Gastrocnemius medialis (tissue), 4 donors: Measurements from ENCODE around the gene ANKRD23. TPM values are rescaled to one million over a fixed set of nuclear protein-coding genes. Genes with fewer than 3 reads are reported as not detected.
A peak's percentile ranks its signal among the peaks of the same experiment; 100 is the strongest.
"Not testable (repeated sequence)": the region's sequence is repeated elsewhere in the genome, so short reads cannot be mapped to it uniquely, and the experiment has no call there.

Experiments used
- ATAC-seq, 2 donors: fragments of 150-250 bp; one replicate each; pipeline ENCODE4 v1.9.1; 2016
- DNase-seq, 2 donors: peaks; one replicate each; pipeline ENCODE4 v3.0.0-alpha.2; 2019
- H3K27ac ChIP-seq, 4 donors: fragments of 200-600 bp; sonication (generic); 1 replicate in 1 of 4; 2 replicates in 3 of 4; pipeline ENCODE4 v1.5.1; 2016 to 2018; ENCODE audit warnings: mild to moderate bottlenecking in 2 of 4, moderate library complexity in 1 of 4
- H3K27me3 ChIP-seq, 3 donors: fragments of 200-600 bp; sonication (generic) in 2 of 3; 1 replicate in 1 of 3; 2 replicates in 2 of 3; pipeline versions ENCODE4 v1.5.1 to v1.6.0; 2016 to 2019; ENCODE audit warnings: mild to moderate bottlenecking in 1 of 3, moderate library complexity in 1 of 3
- H3K36me3 ChIP-seq, 2 donors: fragments of 200-600 bp; sonication (generic) in 1 of 2; one replicate each; pipeline ENCODE4 v1.5.1; 2017 to 2018
- H3K4me1 ChIP-seq, 2 donors: fragments of 200-600 bp; sonication (generic) in 1 of 2; one replicate each; pipeline ENCODE4 v1.5.1; 2016 to 2017; ENCODE audit warnings: mild to moderate bottlenecking in 2 of 2
- H3K4me3 ChIP-seq, 4 donors: fragments of 200-600 bp; sonication (generic) in 3 of 4; 1 replicate in 1 of 4; 2 replicates in 3 of 4; pipeline ENCODE4 v1.5.1; 2016 to 2019; ENCODE audit warnings: mild to moderate bottlenecking in 2 of 4
- H3K9me3 ChIP-seq, 3 donors: fragments of 200-600 bp; sonication (generic) in 2 of 3; 1 replicate in 1 of 3; 2 replicates in 2 of 3; pipeline ENCODE4 v1.5.1; 2016 to 2019
- POLR2A ChIP-seq, 2 donors: fragments of 450-650 bp; IDR thresholded peaks; one replicate each; pipeline ENCODE4 v1.6.1; 2017; ENCODE audit warnings: antibody characterized with exemption in 2 of 2, mild to moderate bottlenecking in 2 of 2, moderate library complexity in 2 of 2
- in situ Hi-C, 4 donors: fragments of 200-750 bp; cut with MboI; loops; one replicate each; pipeline versions ENCODE4 v1.15.0 to v1.8.0; 2017; ENCODE audit warnings: low sequenced_read_pairs in 4 of 4
- intact Hi-C: fragments of 100-400 bp; cut with DNase I; formaldehyde crosslinking; loops from one replicate; pipeline ENCODE4 v1.15.1; 2023; ENCODE audit warnings: low total_unique reads
- total RNA-seq, 4 donors: library from RNA; depleted of rRNA; stranded (reverse); fragments of >200 nt; gene quantifications; one replicate each; pipeline versions ENCODE4 v1.1.0 to v1.2.3, GENCODE V29; 2016
- TF ChIP-seq, protein P1 (sequence below), 5 experiments: fragments of 450-650 bp in 3 of 5; fragments of 200-600 bp in 2 of 5; sonication (generic) in 2 of 5; IDR thresholded peaks in 4 of 5; conservative IDR thresholded peaks in 1 of 5; 1 replicate in 4 of 5; 2 replicates in 1 of 5; pipeline ENCODE4 v1.5.1; 2016 to 2019; ENCODE audit warnings: antibody characterized with exemption in 5 of 5, mild to moderate bottlenecking in 3 of 5, moderate library complexity in 3 of 5

The ANKRD23 gene
- total RNA-seq, 4 donors from 2014 or later: 642 to 1,565 (median 923) TPM

DNA sequence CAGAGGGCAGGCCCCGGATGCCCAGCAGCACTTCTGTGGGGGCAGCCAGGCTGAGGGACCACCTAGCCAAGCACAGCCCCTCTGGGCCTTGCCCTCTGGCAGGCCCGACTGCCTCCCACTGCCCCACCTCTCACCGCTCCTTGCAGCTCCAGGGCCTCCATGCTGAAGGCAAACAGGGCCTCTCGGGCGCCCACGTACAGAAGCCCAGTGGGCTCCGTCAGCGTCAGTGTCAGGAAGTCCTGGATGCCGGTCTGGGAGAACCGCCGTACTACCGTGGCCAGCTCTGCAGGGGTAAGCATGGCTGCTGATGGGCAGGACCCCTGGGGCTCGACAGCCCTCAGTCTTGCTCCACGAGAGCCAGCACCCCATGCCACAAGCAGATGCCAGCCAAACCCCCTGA is 22.3 kb upstream of the ANKRD23 start:
- Histone ChIP-seq H3K27ac (peak overlapping the region in 1 of 4 donors; percentile 88), H3K9me3 (no peaks in the 10 kb centered on the region), H3K4me1 (peaks cover 14 to 17% of the 10 kb centered on the region in 2 donors), H3K36me3 (peaks cover 0 to 36% of the 10 kb centered on the region in 2 donors), H3K27me3 (no peaks in the 10 kb centered on the region), H3K4me3 (no peak overlapping the region)
- intact Hi-C loops (no loop called here), in situ Hi-C loops (no loop called here)
- ATAC-seq (no peak), DNase-seq (no peak)
- TF ChIP-seq, protein P1, sequence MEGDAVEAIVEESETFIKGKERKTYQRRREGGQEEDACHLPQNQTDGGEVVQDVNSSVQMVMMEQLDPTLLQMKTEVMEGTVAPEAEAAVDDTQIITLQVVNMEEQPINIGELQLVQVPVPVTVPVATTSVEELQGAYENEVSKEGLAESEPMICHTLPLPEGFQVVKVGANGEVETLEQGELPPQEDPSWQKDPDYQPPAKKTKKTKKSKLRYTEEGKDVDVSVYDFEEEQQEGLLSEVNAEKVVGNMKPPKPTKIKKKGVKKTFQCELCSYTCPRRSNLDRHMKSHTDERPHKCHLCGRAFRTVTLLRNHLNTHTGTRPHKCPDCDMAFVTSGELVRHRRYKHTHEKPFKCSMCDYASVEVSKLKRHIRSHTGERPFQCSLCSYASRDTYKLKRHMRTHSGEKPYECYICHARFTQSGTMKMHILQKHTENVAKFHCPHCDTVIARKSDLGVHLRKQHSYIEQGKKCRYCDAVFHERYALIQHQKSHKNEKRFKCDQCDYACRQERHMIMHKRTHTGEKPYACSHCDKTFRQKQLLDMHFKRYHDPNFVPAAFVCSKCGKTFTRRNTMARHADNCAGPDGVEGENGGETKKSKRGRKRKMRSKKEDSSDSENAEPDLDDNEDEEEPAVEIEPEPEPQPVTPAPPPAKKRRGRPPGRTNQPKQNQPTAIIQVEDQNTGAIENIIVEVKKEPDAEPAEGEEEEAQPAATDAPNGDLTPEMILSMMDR (IDR thresholded peaks at IDR 0.05 in 4 of 5, conservative IDR thresholded peaks at IDR 0.05 in 1 of 5): no peak
- no peak for TF ChIP-seq POLR2A (IDR thresholded peaks at IDR 0.05)

DNA sequence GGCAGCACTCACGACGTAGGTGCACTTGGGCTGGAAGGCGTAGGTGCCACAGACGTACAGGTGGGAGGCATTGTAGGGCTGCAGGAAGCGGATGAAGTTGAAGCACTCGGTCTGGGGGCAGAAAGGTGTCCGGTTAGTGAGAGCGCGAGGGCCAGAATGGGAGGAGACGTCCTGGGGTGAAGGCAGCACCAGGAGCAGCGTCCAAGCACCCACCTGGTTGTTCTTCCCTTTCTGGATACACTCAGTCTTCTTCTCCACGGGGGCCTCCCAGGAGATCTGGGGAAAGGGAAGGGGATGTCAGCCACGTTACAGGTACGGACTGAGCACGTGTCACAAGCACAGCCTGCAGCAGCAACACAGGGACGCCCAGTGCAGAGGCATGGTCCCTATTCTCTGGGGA is 21.8 kb upstream of the ANKRD23 start:
- Histone ChIP-seq H3K36me3 (peaks cover 0 to 41% of the 10 kb centered on the region in 2 donors), H3K9me3 (no peaks in the 10 kb centered on the region), H3K4me3 (no peak overlapping the region), H3K27me3 (no peaks in the 10 kb centered on the region), H3K27ac (no peak overlapping the region), H3K4me1 (peaks cover 14% of the 10 kb centered on the region in 2 donors)
- intact Hi-C loops (no loop called here), in situ Hi-C loops (no loop called here)
- ATAC-seq: no peak
- DNase-seq: no peak
- TF ChIP-seq POLR2A (IDR thresholded peaks at IDR 0.05): no peak
- TF ChIP-seq, protein P1 (IDR thresholded peaks at IDR 0.05 in 4 of 5, conservative IDR thresholded peaks at IDR 0.05 in 1 of 5): no peak

DNA sequence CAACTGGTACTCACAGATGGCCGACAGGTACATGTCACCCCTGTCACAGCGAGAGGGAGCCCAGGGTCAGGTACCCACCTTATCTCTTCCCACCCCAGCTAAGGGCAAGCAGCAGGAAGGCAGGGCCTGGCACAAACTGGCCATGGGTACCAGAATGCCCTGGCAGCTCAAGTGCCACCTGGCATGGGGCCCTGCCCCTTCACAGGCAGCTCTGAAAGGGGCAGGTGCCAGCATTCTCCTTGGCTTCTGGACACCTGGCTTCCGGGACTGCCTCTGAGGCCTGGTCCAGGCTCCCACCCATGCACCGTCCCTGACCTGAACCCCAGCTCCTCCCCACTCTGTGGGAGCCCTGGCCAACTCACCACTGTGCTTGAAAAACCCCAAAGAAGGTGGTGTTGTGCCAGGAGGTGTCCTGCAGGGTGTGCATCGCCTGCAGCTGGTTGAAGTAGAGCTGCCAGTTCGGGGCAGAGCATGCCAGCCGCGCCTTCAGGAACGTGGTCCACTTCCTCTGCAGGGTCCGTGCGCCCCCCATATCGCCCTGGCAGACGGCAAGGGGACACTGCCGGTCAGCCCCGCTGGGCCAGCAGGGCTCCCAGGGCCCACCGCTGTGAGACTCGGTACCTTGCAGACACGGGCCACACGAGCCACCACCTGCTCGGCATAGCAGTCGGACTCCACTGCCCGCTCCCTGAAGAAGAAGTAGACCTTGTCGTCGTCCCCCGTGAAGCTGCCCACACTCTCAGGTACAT is 20.7 kb upstream of the ANKRD23 start:
- no peaks in the 10 kb centered on the region for H3K9me3 ChIP-seq
- peaks cover 12 to 14% of the 10 kb centered on the region in 2 donors for H3K4me1 ChIP-seq
- DNase-seq (no peak), ATAC-seq (no peak)
- TF ChIP-seq POLR2A (IDR thresholded peaks at IDR 0.05): no peak
- TF ChIP-seq, protein P1 (IDR thresholded peaks at IDR 0.05 in 4 of 5, conservative IDR thresholded peaks at IDR 0.05 in 1 of 5): no peak
- H3K27ac ChIP-seq: no peak overlapping the region
- H3K36me3 ChIP-seq: peaks cover 0 to 48% of the 10 kb centered on the region in 2 donors
- H3K4me3 ChIP-seq: no peak overlapping the region
- intact Hi-C loops: no loop called here
- in situ Hi-C loops: no loop called here
- H3K27me3 ChIP-seq: no peaks in the 10 kb centered on the region

DNA sequence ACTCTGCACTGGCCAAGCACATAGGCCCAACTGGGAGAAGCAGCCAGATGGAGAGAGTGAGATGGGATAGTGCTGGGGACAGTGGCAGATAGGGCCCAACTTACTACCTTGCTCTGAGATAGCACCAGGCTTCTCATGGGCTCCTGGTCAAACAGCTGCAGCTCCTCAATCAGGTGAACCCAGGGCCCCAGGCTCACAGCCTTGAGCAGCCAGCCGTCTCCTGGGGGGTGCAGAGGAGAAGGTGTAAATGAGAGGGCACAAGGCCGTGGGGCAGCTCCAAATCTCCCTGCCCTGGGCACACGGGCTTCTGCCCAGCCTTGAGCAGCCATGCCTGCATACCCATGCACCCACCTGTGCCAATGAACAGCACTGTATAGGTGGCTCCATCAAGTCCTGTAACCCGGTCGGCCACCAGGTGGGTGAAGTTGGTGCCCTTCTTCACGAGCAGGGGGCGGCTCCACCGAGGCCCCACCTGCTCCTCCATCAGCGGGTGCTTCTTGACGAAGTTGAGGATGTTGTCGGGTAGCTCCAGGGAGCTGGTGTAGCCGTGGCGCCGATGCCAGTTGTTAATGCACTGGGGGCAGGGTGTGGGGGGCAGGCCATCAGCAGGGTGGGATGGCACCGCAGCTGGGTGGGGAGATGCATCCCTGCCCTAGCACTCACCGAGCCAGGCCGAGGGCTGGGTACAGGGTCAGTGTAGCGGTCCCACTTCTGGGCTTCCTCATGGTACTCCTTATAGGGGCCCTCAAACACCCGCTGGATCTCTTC is 19.9 kb upstream of the ANKRD23 start:
- in situ Hi-C loops (no loop called here), intact Hi-C loops (no loop called here)
- H3K27ac ChIP-seq: no peak overlapping the region

DNA sequence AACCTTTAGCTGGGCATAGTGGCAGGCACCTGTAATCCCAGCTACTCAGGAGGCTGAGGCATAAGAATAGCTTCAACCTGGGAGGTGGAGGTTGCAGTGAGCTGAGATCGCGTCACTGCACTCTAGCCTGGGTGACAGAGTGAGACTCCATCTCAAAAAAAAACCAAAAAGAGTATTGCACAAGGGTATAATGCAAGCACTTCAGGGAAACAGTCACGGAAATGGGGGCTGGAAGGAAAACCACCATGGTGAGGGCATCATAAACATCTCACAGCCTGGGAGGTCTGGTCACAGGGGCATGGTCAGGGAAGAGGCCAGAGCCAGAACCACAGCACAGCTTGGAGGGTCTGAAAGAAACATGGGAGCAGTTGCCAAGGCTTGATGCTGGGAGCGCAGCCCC is 19.2 kb upstream of the ANKRD23 start:
- peaks cover 0 to 48% of the 10 kb centered on the region in 2 donors for H3K36me3 ChIP-seq
- H3K4me3 ChIP-seq, DNase-seq, H3K27ac ChIP-seq, intact Hi-C loops, in situ Hi-C loops, H3K9me3 ChIP-seq, H3K27me3 ChIP-seq, ATAC-seq: not testable (repeated sequence)
- H3K4me1 ChIP-seq: peaks cover 10 to 21% of the 10 kb centered on the region in 2 donors

More for the DNA sequence above, 19.9 kb upstream of the ANKRD23 start:
- Histone ChIP-seq H3K27me3 (no peaks in the 10 kb centered on the region), H3K9me3 (no peaks in the 10 kb centered on the region), H3K4me3 (no peak overlapping the region), H3K36me3 (peaks cover 0 to 48% of the 10 kb centered on the region in 2 donors), H3K4me1 (peaks cover 14 to 17% of the 10 kb centered on the region in 2 donors)
- TF ChIP-seq, protein P1 (IDR thresholded peaks at IDR 0.05 in 4 of 5, conservative IDR thresholded peaks at IDR 0.05 in 1 of 5): no peak
- TF ChIP-seq POLR2A (IDR thresholded peaks at IDR 0.05): no peak
- DNase-seq (no peak), ATAC-seq (no peak)
